Medulla oblongata (tissue), 1 donor: ENCODE results near the gene CHRNA3.
"Not testable (repeated sequence)": the region's sequence is repeated elsewhere in the genome, so short reads cannot be mapped to it uniquely, and the experiment has no call there.

ENCODE experiments used
- DNase-seq: peaks from one replicate; pipeline ENCODE4 v3.0.0-alpha.2; 2015; ENCODE audit errors: extremely low spot score

The CHRNA3 gene

GRCh38 chr15:78560201-78560600 is 60.6 kb downstream of the CHRNA3 start:
- not testable (repeated sequence) for DNase-seq

- DNase-seq = no peak
Measured at GRCh38 chr15:78552597-78552996, 68.2 kb downstream of the CHRNA3 start.

GRCh38 chr15:78551902-78552301 is 68.9 kb downstream of the CHRNA3 start:
- no peak for DNase-seq

GRCh38 chr15:78550815-78551214 is 70.0 kb downstream of the CHRNA3 start:
- DNase-seq = no peak

GRCh38 chr15:78550194-78550593 is 70.6 kb downstream of the CHRNA3 start:
- no peak for DNase-seq
